ENCODE results near the gene ZNF474.

ZNF474 gene

GRCh38 chr5:122118356-122118948 lies 10.9 kb upstream of the ZNF474 start:
- no peak for DNase-seq (ENCODE audit: low read depth in 1 of 2, low spot score in 1 of 2)

- no peak for DNase-seq (ENCODE audit: low read depth in 1 of 2, low spot score in 1 of 2)
Measured at GRCh38 chr5:122119205-122119604, 10.1 kb upstream of the ZNF474 start.

- DNase-seq (ENCODE audit: low read depth in 1 of 2, low spot score in 1 of 2), result no peak
Measured at GRCh38 chr5:122120493-122120892, 8.9 kb upstream of the ZNF474 start.

GRCh38 chr5:122120957-122121356 lies 8.4 kb upstream of the ZNF474 start:
- DNase-seq (ENCODE audit: low read depth in 1 of 2, low spot score in 1 of 2), result no peak

GRCh38 chr5:122121479-122122465 lies 7.6 kb upstream of the ZNF474 start:
- DNase-seq (ENCODE audit: low read depth in 1 of 2, low spot score in 1 of 2), result no peak

GRCh38 chr5:122124766-122125165 lies 4.6 kb upstream of the ZNF474 start:
- no peak for DNase-seq (ENCODE audit: low read depth in 1 of 2, low spot score in 1 of 2)

GRCh38 chr5:122126177-122126755 lies 3.1 kb upstream of the ZNF474 start:
- DNase-seq (ENCODE audit: low read depth in 1 of 2, low spot score in 1 of 2), result no peak

- DNase-seq (ENCODE audit: low read depth in 1 of 2, low spot score in 1 of 2), result no peak
Measured at GRCh38 chr5:122126756-122127321, 2.5 kb upstream of the ZNF474 start.

GRCh38 chr5:122130152-122130551 lies 806 bp downstream of the ZNF474 start:
- no peak for DNase-seq (ENCODE audit: low read depth in 1 of 2, low spot score in 1 of 2)

GRCh38 chr5:122137702-122138101 lies 8.4 kb downstream of the ZNF474 start:
- no peak for DNase-seq (ENCODE audit: low read depth in 1 of 2, low spot score in 1 of 2)

GRCh38 chr5:122138356-122138755 lies 9.0 kb downstream of the ZNF474 start:
- DNase-seq (ENCODE audit: low read depth in 1 of 2, low spot score in 1 of 2), result no peak

GRCh38 chr5:122140900-122141299 lies 11.6 kb downstream of the ZNF474 start:
- no peak for DNase-seq (ENCODE audit: low read depth in 1 of 2, low spot score in 1 of 2)

GRCh38 chr5:122141751-122142150 lies 12.4 kb downstream of the ZNF474 start:
- no peak for DNase-seq (ENCODE audit: low read depth in 1 of 2, low spot score in 1 of 2)

- no peak for DNase-seq (ENCODE audit: low read depth in 1 of 2, low spot score in 1 of 2)
Measured at GRCh38 chr5:122142480-122143164, 13.3 kb downstream of the ZNF474 start.

GRCh38 chr5:122144236-122144635 lies 14.9 kb downstream of the ZNF474 start:
- no peak for DNase-seq (ENCODE audit: low read depth in 1 of 2, low spot score in 1 of 2)

- DNase-seq (ENCODE audit: low read depth in 1 of 2, low spot score in 1 of 2), result no peak
Measured at GRCh38 chr5:122145906-122146305, 16.6 kb downstream of the ZNF474 start.

- no peak for DNase-seq (ENCODE audit: low read depth in 1 of 2, low spot score in 1 of 2)
Measured at GRCh38 chr5:122149321-122150090, 20.2 kb downstream of the ZNF474 start.

GRCh38 chr5:122150215-122150614 lies 20.9 kb downstream of the ZNF474 start:
- DNase-seq (ENCODE audit: low read depth in 1 of 2, low spot score in 1 of 2), result no peak

- no peak for DNase-seq (ENCODE audit: low read depth in 1 of 2, low spot score in 1 of 2)
Measured at GRCh38 chr5:122151640-122152039, 22.3 kb downstream of the ZNF474 start.

GRCh38 chr5:122152266-122152900 lies 23.0 kb downstream of the ZNF474 start:
- no peak for DNase-seq (ENCODE audit: low read depth in 1 of 2, low spot score in 1 of 2)
